ENCODE measurements around the gene HDGF.

The HDGF gene

DNA sequence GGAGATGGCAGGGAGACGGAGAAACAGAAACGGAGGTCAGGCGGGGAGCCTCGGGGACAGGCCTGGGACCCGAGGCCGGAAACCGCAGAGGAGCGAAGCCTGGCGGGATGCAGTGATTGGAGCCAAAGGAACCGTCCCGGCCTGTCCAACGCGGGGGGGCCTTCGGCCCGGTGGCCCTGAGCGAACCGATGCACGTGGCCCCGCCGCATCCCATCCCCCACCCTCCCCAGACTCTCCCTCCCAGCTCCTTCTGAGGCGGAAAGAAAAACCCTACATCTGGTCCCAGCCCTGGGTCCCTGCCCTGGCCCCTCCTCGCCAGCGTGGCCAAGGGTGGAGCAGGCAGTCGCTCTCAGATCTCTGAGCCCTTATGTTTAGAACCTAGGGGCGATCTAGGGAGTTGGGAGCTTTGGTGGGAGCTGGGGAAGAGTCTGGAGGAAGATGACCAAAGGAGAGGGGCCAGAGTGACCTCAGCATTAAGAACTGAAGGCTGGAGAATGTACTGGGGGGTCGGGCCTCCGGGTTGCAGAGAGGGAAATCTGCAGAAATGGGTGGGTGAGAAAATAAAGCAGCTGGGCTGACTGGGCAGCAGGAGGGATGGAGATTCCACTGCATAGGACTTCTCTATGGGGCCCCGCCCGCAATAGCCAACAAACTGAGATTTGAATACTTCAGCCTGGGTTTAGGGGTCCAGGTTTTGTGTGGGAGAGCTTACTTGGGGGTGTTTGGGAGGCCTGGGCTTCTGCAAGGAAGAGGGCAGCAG, 44.6 kb downstream of the HDGF start:
- peak; percentile 46 for DNase-seq (ENCODE audit: low read depth)
- TF ChIP-seq, protein P1, sequence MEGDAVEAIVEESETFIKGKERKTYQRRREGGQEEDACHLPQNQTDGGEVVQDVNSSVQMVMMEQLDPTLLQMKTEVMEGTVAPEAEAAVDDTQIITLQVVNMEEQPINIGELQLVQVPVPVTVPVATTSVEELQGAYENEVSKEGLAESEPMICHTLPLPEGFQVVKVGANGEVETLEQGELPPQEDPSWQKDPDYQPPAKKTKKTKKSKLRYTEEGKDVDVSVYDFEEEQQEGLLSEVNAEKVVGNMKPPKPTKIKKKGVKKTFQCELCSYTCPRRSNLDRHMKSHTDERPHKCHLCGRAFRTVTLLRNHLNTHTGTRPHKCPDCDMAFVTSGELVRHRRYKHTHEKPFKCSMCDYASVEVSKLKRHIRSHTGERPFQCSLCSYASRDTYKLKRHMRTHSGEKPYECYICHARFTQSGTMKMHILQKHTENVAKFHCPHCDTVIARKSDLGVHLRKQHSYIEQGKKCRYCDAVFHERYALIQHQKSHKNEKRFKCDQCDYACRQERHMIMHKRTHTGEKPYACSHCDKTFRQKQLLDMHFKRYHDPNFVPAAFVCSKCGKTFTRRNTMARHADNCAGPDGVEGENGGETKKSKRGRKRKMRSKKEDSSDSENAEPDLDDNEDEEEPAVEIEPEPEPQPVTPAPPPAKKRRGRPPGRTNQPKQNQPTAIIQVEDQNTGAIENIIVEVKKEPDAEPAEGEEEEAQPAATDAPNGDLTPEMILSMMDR (IDR thresholded peaks at IDR 0.05; ENCODE audit: control insufficient read depth, insufficient read depth, low read depth, low read length, missing control alignments): no peak
- H3K4me3 ChIP-seq (ENCODE audit: control insufficient read depth, low read depth, low read length): peak overlapping the region; percentile 71

DNA sequence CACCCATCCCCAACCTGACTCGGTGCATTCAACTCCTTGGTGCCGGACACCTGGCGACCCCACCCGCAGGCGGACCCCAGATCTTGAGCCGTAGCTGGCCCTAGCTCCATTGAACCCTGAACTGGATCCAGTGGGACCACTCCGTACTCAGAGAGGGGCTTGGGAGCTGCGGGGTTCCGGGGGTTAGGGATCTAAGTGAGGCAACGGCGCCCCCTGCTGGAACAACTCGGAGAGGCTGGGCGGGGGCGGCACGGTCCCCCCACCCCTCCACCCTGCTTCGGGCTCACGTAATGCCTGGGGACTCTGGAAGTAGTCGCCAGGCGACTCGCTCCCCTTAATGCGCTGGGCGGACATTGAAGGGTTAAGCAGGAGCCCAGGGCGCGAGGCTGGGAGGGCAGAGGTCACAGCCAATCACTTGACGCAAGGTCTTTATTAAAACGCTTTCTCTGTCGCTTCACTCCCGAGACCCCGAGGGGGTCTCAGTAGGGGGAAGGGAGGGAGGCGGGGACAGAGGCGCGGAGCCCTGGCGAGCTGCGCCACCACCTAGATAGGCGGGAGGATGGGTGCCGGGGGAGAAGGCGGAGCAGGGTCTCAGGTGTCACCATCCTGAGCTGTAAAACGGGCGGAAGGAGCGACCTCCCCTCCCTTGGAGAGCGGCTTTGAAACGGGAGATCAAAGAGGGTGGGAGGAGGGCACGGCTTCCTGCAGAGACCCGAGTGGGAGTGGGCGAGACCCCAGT, 45.4 kb downstream of the HDGF start:
- peak overlapping the region; percentile 71 for H3K4me3 ChIP-seq (ENCODE audit: control insufficient read depth, low read depth, low read length)
- TF ChIP-seq, protein P1 (IDR thresholded peaks at IDR 0.05; ENCODE audit: control insufficient read depth, insufficient read depth, low read depth, low read length, missing control alignments): peak; percentile 85
- DNase-seq (ENCODE audit: low read depth): no peak

DNA sequence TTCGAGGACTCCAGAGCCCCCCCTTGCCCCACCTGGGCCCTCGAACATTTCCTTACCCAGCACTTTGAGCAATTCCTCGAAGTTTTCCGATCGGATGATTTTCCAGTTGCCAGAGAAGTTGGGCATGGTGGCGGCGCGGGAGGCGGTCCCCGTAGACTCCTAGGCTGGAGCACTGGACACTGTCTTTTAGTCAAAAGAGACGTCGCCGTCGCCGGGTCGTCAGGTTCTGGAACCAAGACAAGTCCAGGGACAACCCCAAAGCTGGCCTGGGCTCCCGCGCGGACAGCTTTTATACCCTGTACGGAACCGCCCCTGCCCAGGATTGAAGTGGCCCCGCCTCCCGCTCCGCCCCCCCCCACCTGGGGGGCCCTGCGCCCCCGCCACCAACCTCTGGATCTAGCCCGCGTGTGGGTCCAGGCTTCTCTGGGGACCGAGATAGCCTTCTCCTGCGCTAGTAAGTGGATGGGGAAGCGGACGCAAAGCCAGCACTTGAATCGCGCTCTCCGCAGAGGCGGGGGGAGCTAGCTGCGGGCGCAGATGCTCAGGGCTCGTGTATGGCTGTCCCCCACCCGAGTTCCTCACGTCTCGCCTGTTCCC, 46.1 kb downstream of the HDGF start, which contains the start of gene CRABP2:
Gene CRABP2, minus strand, starts transcription at position 263 of the 597 bp plus-strand sequence. Its CDS starts 137 bp downstream, at position 126.
- no peak for DNase-seq (ENCODE audit: low read depth)
- TF ChIP-seq, protein P1 (IDR thresholded peaks at IDR 0.05; ENCODE audit: control insufficient read depth, insufficient read depth, low read depth, low read length, missing control alignments): no peak
- H3K4me3 ChIP-seq (ENCODE audit: control insufficient read depth, low read depth, low read length): peak within 1 kb of the TSS; percentile 71

DNA sequence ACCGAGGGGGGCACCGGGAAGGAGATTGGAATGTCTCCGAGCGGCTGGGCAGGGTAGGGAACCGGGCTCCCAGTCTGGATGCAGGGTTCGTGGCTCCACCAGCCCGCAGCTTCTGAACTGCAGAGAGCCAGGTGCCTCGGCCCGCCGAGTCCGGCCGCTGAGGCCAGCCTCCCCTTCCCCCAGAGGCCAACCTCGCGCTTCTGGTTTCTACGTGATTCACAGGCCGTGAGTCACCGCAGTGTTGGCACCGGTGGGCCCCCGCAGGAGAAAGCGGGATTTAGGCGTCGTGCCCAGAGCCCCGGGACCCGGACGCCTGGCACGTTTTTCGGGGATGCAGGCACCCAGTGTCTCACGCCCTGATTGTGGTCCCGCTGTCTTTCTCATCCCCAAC, 46.5 kb downstream of the HDGF start:
- TF ChIP-seq, protein P1 (IDR thresholded peaks at IDR 0.05; ENCODE audit: control insufficient read depth, insufficient read depth, low read depth, low read length, missing control alignments): no peak
- DNase-seq (ENCODE audit: low read depth): no peak

DNA sequence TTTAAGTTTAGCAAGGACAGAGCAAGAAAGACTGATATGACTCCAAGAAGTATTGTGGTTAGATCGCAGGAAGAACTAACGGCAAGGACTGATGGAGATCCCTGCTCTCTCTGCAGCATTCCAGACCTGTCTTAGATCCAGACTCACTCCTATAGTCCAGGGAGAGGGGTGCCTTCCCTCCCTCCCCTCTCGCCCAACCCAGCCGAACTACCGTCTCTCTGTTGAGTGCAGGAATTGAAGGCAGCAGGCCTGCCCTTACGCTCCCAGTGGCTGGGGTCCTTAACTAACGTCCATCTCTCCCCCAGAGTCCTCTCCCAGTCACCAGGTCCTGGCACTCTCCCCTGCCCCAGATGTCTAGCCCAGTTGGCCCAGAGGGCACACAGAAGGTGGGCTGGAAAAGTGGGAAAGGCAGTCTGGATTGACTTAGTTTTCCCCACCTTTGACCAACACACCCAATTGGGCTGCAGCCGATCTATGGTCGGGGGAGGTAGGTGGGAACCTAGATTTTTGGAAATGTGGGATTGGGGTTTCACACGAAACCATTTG, 47.2 kb downstream of the HDGF start:
- TF ChIP-seq, protein P1 (IDR thresholded peaks at IDR 0.05; ENCODE audit: control insufficient read depth, insufficient read depth, low read depth, low read length, missing control alignments): no peak
- peak overlapping the region; percentile 71 for H3K4me3 ChIP-seq (ENCODE audit: control insufficient read depth, low read depth, low read length)
- DNase-seq (ENCODE audit: low read depth): no peak

More for the DNA sequence above, 46.5 kb downstream of the HDGF start:
- peak overlapping the region; percentile 71 for H3K4me3 ChIP-seq (ENCODE audit: control insufficient read depth, low read depth, low read length)

DNA sequence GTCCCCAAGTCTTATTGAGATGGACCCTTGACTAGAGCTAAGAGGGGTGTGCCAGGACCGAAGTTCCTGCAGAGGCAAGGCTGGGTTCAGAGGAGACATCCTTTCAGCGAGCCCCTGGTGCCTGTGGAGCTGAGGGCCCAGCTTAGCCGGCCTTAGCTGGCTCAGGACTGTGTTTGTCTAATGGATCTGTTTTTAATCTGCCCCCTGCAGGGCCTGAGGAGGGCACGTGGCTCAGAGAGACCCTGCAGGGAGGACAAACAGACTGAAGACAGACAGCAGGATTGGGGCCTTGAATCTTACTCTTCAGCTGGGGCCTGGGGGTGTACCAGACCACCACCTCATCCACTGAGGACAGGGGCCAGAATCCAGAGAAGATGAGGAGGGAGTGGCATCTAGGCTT, 47.7 kb downstream of the HDGF start:
- no peak for DNase-seq (ENCODE audit: low read depth)
- peak overlapping the region; percentile 71 for H3K4me3 ChIP-seq (ENCODE audit: control insufficient read depth, low read depth, low read length)
- TF ChIP-seq, protein P1 (IDR thresholded peaks at IDR 0.05; ENCODE audit: control insufficient read depth, insufficient read depth, low read depth, low read length, missing control alignments): no peak
